Muscle of leg (tissue), 11 donors: ENCODE measurements around the gene CSMD2. TPM values are rescaled to one million over a fixed set of nuclear protein-coding genes. Genes with fewer than 3 reads are reported as not detected.

Experiments
- DNase-seq: peaks from one replicate; pipeline ENCODE4 v3.0.0; 2013
- H3K27ac ChIP-seq: one replicate; pipeline ENCODE4 v1.5.1; 2013; ENCODE audit warnings: mild to moderate bottlenecking, low read length, control low read depth
- H3K27me3 ChIP-seq: one replicate; pipeline ENCODE4 v1.6.1; 2013; ENCODE audit warnings: low read length; ENCODE audit not compliant: control insufficient read depth, insufficient read depth
- H3K36me3 ChIP-seq: one replicate; pipeline ENCODE4 v1.6.1; 2013; ENCODE audit warnings: low read length; ENCODE audit not compliant: control insufficient read depth, insufficient read depth
- H3K4me1 ChIP-seq: one replicate; pipeline ENCODE4 v1.6.1; 2013; ENCODE audit warnings: low read length; ENCODE audit not compliant: control insufficient read depth, insufficient read depth
- H3K4me3 ChIP-seq: one replicate; pipeline ENCODE4 v1.5.1; 2013; ENCODE audit warnings: low read length, control low read depth
- H3K9me3 ChIP-seq: replicated peaks from 2 replicates; pipeline ENCODE4 v1.6.1; 2013; ENCODE audit warnings: low read depth, low read length; ENCODE audit not compliant: control insufficient read depth
- WGBS: methylation state at CpG from one replicate; pipeline ENCODE4 v1.1.5; 2013; ENCODE audit warnings: missing lambda C conversion rate; ENCODE audit not compliant: insufficient coverage; 5-methylcytosine and 5-hydroxymethylcytosine counted together
- polyA plus RNA-seq, 8 donors: library from polyadenylated mRNA; unstranded; fragments of 120-200 nt; gene quantifications; one replicate each; pipeline versions ENCODE4 v1.2.1 to v1.2.3, GENCODE V29; 2013; ENCODE audit warnings: inconsistent platforms in 1 of 8, low replicate concordance in 1 of 8; ENCODE audit not compliant: insufficient read length in 8 of 8, insufficient read depth in 1 of 8
- total RNA-seq: library from RNA; stranded (reverse); fragments of 120-200 nt; gene quantifications from one replicate; pipeline ENCODE4 v1.2.4, GENCODE V29; 2013

The CSMD2 gene
- total and polyA plus RNA-seq, 9 donors = 0.27 to 1.6 (median 0.52) TPM

- WGBS = no CpG with 5 or more reads among the region's 1 CpG
- no peak for DNase-seq
- Histone ChIP-seq H3K4me1 (no peaks in the 10 kb centered on the region), H3K36me3 (no peaks in the 10 kb centered on the region), H3K27ac (no peak overlapping the region), H3K9me3 (no peaks in the 10 kb centered on the region), H3K4me3 (no peak overlapping the region), H3K27me3 (no peaks in the 10 kb centered on the region)
These were observed 314.5 kb downstream of the CSMD2 start for GRCh38 chr1:33850481-33850880.

GRCh38 chr1:33849211-33849610 is 315.8 kb downstream of the CSMD2 start:
- no peaks in the 10 kb centered on the region for H3K4me1 ChIP-seq
- no peaks in the 10 kb centered on the region for H3K36me3 ChIP-seq
- no peaks in the 10 kb centered on the region for H3K9me3 ChIP-seq
- no CpG with 5 or more reads among the region's 1 CpG for WGBS
- no peak overlapping the region for H3K27ac ChIP-seq
- no peak for DNase-seq
- no peak overlapping the region for H3K4me3 ChIP-seq
- H3K27me3 ChIP-seq = no peaks in the 10 kb centered on the region

- no CpG with 5 or more reads among the region's 4 CpGs for WGBS
- Histone ChIP-seq H3K4me1 (no peaks in the 10 kb centered on the region), H3K4me3 (no peak overlapping the region), H3K27ac (no peak overlapping the region), H3K9me3 (no peaks in the 10 kb centered on the region), H3K27me3 (peaks cover 2% of the 10 kb centered on the region), H3K36me3 (no peaks in the 10 kb centered on the region)
- DNase-seq = no peak
These were observed 316.7 kb downstream of the CSMD2 start for GRCh38 chr1:33848205-33848937.

- WGBS = 80% methylated on average over 8 of the region's 8 CpGs
- H3K9me3 ChIP-seq = no peaks in the 10 kb centered on the region
These were observed 318.2 kb downstream of the CSMD2 start for GRCh38 chr1:33846861-33847260.

DNA sequence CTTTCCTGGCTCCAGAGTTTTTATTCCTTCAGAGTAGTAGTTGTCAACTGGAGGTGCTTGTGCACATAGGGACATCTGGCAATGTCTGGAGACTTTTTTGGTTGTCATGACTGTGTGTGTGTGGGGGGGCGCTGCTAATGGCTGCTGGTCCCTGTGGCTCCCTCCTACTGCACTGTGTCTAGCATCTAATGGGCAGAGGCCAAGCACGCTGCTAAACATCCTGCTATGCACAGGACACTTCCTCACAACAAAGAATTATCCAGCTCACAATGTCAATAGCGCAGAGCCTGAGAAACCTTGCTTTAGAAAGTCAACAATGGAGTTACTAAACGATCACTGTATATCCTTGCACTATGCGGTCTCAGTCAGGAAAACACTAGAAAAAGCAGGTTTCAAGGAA is 320.9 kb downstream of the CSMD2 start:
- WGBS = 77% methylated on average over 4 of the region's 5 CpGs
- Histone ChIP-seq H3K27me3 (peaks cover 4% of the 10 kb centered on the region), H3K27ac (no peak overlapping the region), H3K36me3 (no peaks in the 10 kb centered on the region), H3K9me3 (no peaks in the 10 kb centered on the region), H3K4me1 (no peaks in the 10 kb centered on the region), H3K4me3 (no peak overlapping the region)
- DNase-seq = no peak

More at GRCh38 chr1:33846861-33847260, 318.2 kb downstream of the CSMD2 start:
- H3K4me3 ChIP-seq = no peak overlapping the region
- no peaks in the 10 kb centered on the region for H3K4me1 ChIP-seq
- no peak for DNase-seq
- H3K36me3 ChIP-seq = no peaks in the 10 kb centered on the region
- H3K27me3 ChIP-seq = peaks cover 2% of the 10 kb centered on the region
- no peak overlapping the region for H3K27ac ChIP-seq

GRCh38 chr1:33842348-33842747 is 322.7 kb downstream of the CSMD2 start:
- Histone ChIP-seq H3K27ac (no peak overlapping the region), H3K9me3 (no peaks in the 10 kb centered on the region), H3K36me3 (no peaks in the 10 kb centered on the region), H3K4me3 (no peak overlapping the region), H3K4me1 (no peaks in the 10 kb centered on the region), H3K27me3 (peaks cover 4% of the 10 kb centered on the region)
- peak; percentile 1 for DNase-seq
- WGBS = 89% methylated on average over 3 of the region's 5 CpGs

DNA sequence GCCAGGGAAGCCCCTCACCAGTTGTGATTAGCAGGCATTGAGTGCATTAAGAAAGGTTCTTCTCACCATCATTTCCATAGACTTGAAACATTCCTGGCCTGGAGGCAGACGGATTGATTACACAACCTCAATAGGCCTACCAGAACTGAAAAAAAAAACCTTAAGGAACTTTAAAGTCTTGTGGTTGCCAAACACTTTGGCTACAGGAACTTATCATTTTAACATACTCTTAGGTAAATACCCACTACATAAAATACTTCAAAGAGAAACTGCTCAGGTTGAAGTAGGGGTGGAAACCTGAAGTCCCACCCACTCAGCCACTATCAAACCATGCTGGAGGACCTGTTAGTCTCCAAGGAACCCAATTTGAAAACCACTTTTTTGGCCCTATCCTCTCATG is 323.5 kb downstream of the CSMD2 start:
- Histone ChIP-seq H3K9me3 (no peaks in the 10 kb centered on the region), H3K27me3 (peaks cover 4% of the 10 kb centered on the region), H3K36me3 (no peaks in the 10 kb centered on the region), H3K27ac (no peak overlapping the region), H3K4me1 (no peaks in the 10 kb centered on the region), H3K4me3 (no peak overlapping the region)
- no CpG with 5 or more reads among the region's 1 CpG for WGBS
- DNase-seq = no peak

- no peak for DNase-seq
- H3K9me3 ChIP-seq = no peaks in the 10 kb centered on the region
- no peak overlapping the region for H3K27ac ChIP-seq
- H3K4me3 ChIP-seq = no peak overlapping the region
- no peaks in the 10 kb centered on the region for H3K36me3 ChIP-seq
- peaks cover 2% of the 10 kb centered on the region for H3K27me3 ChIP-seq
- WGBS = no CpG with 5 or more reads among the region's 3 CpGs
- H3K4me1 ChIP-seq = no peaks in the 10 kb centered on the region
These were observed 327.4 kb downstream of the CSMD2 start for GRCh38 chr1:33837635-33838034.

DNA sequence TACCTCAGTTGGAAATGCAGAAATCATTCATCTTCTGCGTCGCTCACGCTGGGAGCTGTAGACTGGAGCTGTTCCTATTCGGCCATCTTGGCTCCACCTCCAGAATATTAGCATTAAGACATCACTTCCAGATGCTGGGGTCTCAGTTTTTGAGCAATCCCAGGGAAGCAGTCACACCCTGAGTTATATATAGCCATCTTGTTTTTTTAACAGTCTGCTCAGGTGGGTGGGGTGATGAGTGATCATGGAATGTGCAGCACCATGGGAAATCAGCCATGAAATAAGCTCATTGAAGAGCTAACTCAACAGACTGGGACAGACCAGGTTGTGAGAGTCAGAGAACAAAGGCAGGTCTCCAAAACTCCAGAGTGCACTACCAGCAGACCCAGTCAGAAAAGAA is 328.1 kb downstream of the CSMD2 start:
- Histone ChIP-seq H3K9me3 (no peaks in the 10 kb centered on the region), H3K4me3 (no peak overlapping the region), H3K36me3 (no peaks in the 10 kb centered on the region), H3K4me1 (no peaks in the 10 kb centered on the region), H3K27me3 (peaks cover 2% of the 10 kb centered on the region), H3K27ac (no peak overlapping the region)
- DNase-seq = no peak
- no CpG with 5 or more reads among the region's 4 CpGs for WGBS

DNA sequence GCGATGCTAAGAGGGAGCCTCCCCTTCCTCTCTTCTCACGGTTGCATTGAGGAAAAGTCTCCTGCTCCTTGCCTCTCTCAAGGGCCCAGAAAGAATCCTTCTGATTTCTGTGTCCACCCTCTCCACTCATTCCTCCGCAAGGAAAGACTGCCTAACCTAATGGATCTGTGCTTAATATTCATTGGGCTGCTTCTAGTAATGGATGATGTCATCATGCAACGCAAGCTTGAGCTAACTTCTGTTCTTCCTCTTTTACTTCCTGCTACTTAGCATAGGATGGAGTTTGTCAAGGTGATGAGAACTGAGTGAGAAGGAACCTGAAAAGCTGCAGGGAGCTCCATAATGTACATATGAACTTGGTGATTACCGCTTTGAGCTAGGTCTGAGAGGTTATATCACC is 336.4 kb downstream of the CSMD2 start:
- Histone ChIP-seq H3K27me3 (no peaks in the 10 kb centered on the region), H3K36me3 (no peaks in the 10 kb centered on the region), H3K4me3 (no peak overlapping the region), H3K9me3 (peaks cover 3% of the 10 kb centered on the region), H3K27ac (no peak overlapping the region), H3K4me1 (no peaks in the 10 kb centered on the region)
- no peak for DNase-seq
- WGBS = 100% methylated on average over 1 of the region's 5 CpGs

GRCh38 chr1:33828059-33828458 is 337.0 kb downstream of the CSMD2 start:
- no peak overlapping the region for H3K27ac ChIP-seq
- WGBS = 68% methylated on average over 3 of the region's 5 CpGs
- H3K27me3 ChIP-seq = no peaks in the 10 kb centered on the region

More at GRCh38 chr1:33828059-33828458, 337.0 kb downstream of the CSMD2 start:
- Histone ChIP-seq H3K4me1 (no peaks in the 10 kb centered on the region), H3K9me3 (peaks cover 3% of the 10 kb centered on the region), H3K36me3 (no peaks in the 10 kb centered on the region), H3K4me3 (no peak overlapping the region)
- no peak for DNase-seq
